ENCODE data around the gene POMT1. TPM values are rescaled to one million over a fixed set of nuclear protein-coding genes. Genes with fewer than 3 reads are reported as not detected.

POMT1 gene
- total and polyA plus RNA-seq, 2 of the 8 experiments (the other 6 are each of a cell fraction or from before 2014, with no cell fraction given) = 22.3 to 33.2 TPM

GRCh38 chr9:131520503-131520902 lies 17.8 kb downstream of the POMT1 start:
- Histone ChIP-seq H3K9ac (replicated peaks in 1 of 4; ENCODE audit: extremely low read depth in 1 of 4, low read depth in 3 of 4, low read length in 3 of 4) (no peak overlapping the region), H2BK5ac (ENCODE audit: low read depth, low read length) (no peak overlapping the region), H3K9me3 (ENCODE audit: insufficient read depth in 2 of 2, low read depth in 1 of 2, low read length in 1 of 2) (peaks cover 3 to 5% of the 10 kb centered on the region in 2 experiments; a peak in 2 of 4 replicates), H4K20me1 (replicated peaks in 1 of 2; ENCODE audit: control insufficient read depth in 1 of 2, insufficient read depth in 2 of 2, low read length in 2 of 2) (peaks cover 3 to 4% of the 10 kb centered on the region in 2 experiments), H3K14ac (ENCODE audit: insufficient read length) (no peak overlapping the region), H2BK120ac (replicated peaks; ENCODE audit: low read depth, low read length) (no peak overlapping the region), H3K4me1 (replicated peaks in 1 of 4; ENCODE audit: control insufficient read depth in 3 of 4, insufficient read depth in 4 of 4, low read length in 3 of 4) (no peaks in the 10 kb centered on the region), H4K8ac (ENCODE audit: extremely low read depth, insufficient read depth, low read length) (no peak overlapping the region), H3K4ac (replicated peaks; ENCODE audit: insufficient read length, low read depth, low read length) (no peak overlapping the region), H3K27me3 (replicated peaks in 1 of 4; ENCODE audit: control insufficient read depth in 3 of 4, extremely low read depth in 1 of 4, insufficient read depth in 3 of 4, low read length in 3 of 4) (no peaks in the 10 kb centered on the region), H2BK12ac (ENCODE audit: low read depth, low read length) (no peak overlapping the region), H2AK5ac (ENCODE audit: low read depth, low read length) (no peak overlapping the region), H2BK20ac (ENCODE audit: low read length) (no peak overlapping the region), H3K4me3 (ENCODE audit: extremely low read depth in 1 of 4, insufficient read depth in 2 of 4, low read depth in 3 of 4, low read length in 4 of 4) (no peak overlapping the region), H3K23me2 (ENCODE audit: low read depth, low read length) (no peaks in the 10 kb centered on the region), H3K36me3 (ENCODE audit: control insufficient read depth in 2 of 4, insufficient read depth in 4 of 4, low read length in 3 of 4) (peaks cover 17 to 75% (median 49%) of the 10 kb centered on the region in 4 experiments), H3K79me1 (ENCODE audit: low read depth, low read length) (no peaks in the 10 kb centered on the region), H2BK15ac (ENCODE audit: low read length) (no peak overlapping the region), H3K23ac (ENCODE audit: insufficient read length) (no peak overlapping the region), H3K56ac (replicated peaks; ENCODE audit: insufficient read length, low read depth, low read length) (no peak overlapping the region), H4K5ac (ENCODE audit: insufficient read length, low read depth, low read length) (no peak overlapping the region), H3K79me2 (ENCODE audit: control insufficient read depth in 1 of 2, insufficient read depth in 2 of 2, low read length in 2 of 2) (no peaks in the 10 kb centered on the region), H3K18ac (ENCODE audit: extremely low read depth, low read length) (no peak overlapping the region), H3K27ac (ENCODE audit: low read depth, low read length) (no peak overlapping the region), H4K91ac (replicated peaks; ENCODE audit: insufficient read length, low read length) (no peak overlapping the region), H2AFZ (ENCODE audit: low read length) (no peak overlapping the region), H3K4me2 (ENCODE audit: insufficient read depth in 1 of 2, low read depth in 2 of 2, low read length in 2 of 2) (no peak overlapping the region)
- CTCF ChIA-PET (ENCODE audit: partially characterized antibody) = interaction anchor here (0.8 to 1.1 kb wide), 2 partner anchors 11 to 16 kb away, joined by 3 to 4 read pairs; no protein-coding TSS in a partner anchor
- TF ChIP-seq, protein P1, sequence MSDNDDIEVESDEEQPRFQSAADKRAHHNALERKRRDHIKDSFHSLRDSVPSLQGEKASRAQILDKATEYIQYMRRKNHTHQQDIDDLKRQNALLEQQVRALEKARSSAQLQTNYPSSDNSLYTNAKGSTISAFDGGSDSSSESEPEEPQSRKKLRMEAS (IDR thresholded peaks at IDR 0.05) = no peak
- TF ChIP-seq SIN3A (conservative IDR thresholded peaks at IDR 0.05 in 1 of 2, IDR thresholded peaks at IDR 0.05 in 1 of 2; ENCODE audit: low read depth in 1 of 2, low read length in 2 of 2) = no peak
- no peak for TF ChIP-seq CHD1 (IDR thresholded peaks at IDR 0.05; ENCODE audit: low read depth, low read length)
- TF ChIP-seq SIRT6 (IDR thresholded peaks at IDR 0.05; ENCODE audit: low read length) = no peak
- TF ChIP-seq SP2 (IDR thresholded peaks at IDR 0.05; ENCODE audit: low read length) = no peak
- POLR2A ChIA-PET (ENCODE audit: partially characterized antibody) = interaction anchor here (0.6 to 3.7 kb wide), 10 partner anchors 8 to 94 kb away, joined by 3 to 22 read pairs (median 4); partner anchors contain the start of genes POMT1 and UCK1
- WGBS, 2 experiments (ENCODE audit: extremely low coverage in 1 of 2, insufficient coverage in 1 of 2, insufficient read length in 1 of 2, insufficient replicate concordance in 2 of 2, low coverage in 1 of 2, low lambda C conversion rate in 2 of 2, missing lambda C conversion rate in 1 of 2) = 81% methylated on average over 16 of the region's 16 CpGs; no CpG with 5 or more reads in 1 of the 2 experiments
- FAIRE-seq (no peak), DNase-seq (ENCODE audit: low read depth in 1 of 2, low spot score in 2 of 2) (no peak)
